T follicular helper cell (primary cell): ENCODE data around the gene CLDN25.

Experiments
- DNase-seq: peaks from one replicate; pipeline ENCODE4 v3.0.0-alpha.2; 2020; ENCODE audit warnings: low read depth

Gene CLDN25

DNA sequence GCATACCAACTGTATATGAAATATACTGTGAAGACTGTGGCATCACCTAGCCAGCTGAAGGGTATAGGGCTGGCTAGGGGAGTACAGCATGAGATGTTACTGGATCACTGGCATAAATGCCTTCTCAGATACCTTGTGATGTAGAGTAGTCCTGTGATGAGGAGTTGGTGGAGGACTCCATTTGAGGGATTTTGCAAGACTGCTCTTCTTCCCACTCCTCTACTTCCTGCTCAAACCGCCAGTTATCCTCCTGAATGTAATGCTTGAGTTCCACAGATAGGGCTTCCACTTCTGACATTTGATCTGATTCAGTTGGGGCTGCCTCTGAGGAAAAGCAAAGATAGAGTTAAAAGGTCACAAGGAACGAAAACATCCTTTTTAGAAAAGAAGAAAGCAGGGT, 29.3 kb downstream of the CLDN25 start:
- no peak for DNase-seq

GRCh38 chr11:113814181-113814580, 34.6 kb downstream of the CLDN25 start:
- DNase-seq, result no peak

- DNase-seq, result no peak
Measured at GRCh38 chr11:113817162-113817561, 37.6 kb downstream of the CLDN25 start.

GRCh38 chr11:113817626-113818025, 38.0 kb downstream of the CLDN25 start:
- DNase-seq, result no peak

GRCh38 chr11:113818426-113818825, 38.8 kb downstream of the CLDN25 start:
- no peak for DNase-seq

GRCh38 chr11:113827477-113827876, 47.9 kb downstream of the CLDN25 start:
- DNase-seq, result no peak

DNA sequence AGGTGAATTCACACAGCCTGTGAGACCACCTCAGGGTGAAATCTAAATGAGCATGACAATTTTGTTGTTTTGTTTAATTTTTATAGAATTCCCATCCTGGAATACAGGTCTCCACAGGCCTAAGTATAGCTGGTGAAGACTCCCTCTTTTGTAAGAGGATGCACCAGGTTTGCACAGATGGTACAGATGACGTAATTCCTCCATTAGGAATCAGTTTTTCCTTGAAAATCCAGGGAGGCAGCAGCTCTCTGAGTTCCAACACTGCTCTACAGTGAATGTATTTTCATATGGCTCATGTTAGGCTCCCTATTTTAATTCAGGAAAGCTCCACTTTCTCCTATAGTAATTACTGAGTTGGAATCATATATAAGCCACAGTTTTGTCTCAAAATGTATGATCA, 48.6 kb downstream of the CLDN25 start:
- DNase-seq, result no peak

GRCh38 chr11:113829751-113830150, 50.2 kb downstream of the CLDN25 start:
- DNase-seq, result no peak
